Measurements from ENCODE around the gene DNER.

DNA sequence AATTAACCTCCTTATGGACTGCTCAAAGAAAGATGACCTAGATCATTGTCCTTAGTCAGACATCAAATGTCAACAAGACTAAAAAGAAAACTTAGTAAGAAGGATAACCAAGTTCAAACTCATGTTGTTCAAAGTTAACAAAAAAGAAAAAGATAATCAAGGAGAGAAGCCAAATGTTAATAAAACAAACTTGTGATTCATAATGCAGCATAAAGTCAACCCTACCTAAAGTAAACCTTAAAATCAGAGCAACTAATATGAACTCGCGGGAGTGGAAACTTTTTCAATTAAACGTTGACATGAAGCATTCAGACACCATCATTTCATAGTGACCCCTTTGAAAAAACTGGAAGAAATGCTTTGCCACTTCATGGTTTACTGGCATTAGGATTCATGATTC, 52.9 kb downstream of the DNER start:
- TF ChIP-seq, protein P1, sequence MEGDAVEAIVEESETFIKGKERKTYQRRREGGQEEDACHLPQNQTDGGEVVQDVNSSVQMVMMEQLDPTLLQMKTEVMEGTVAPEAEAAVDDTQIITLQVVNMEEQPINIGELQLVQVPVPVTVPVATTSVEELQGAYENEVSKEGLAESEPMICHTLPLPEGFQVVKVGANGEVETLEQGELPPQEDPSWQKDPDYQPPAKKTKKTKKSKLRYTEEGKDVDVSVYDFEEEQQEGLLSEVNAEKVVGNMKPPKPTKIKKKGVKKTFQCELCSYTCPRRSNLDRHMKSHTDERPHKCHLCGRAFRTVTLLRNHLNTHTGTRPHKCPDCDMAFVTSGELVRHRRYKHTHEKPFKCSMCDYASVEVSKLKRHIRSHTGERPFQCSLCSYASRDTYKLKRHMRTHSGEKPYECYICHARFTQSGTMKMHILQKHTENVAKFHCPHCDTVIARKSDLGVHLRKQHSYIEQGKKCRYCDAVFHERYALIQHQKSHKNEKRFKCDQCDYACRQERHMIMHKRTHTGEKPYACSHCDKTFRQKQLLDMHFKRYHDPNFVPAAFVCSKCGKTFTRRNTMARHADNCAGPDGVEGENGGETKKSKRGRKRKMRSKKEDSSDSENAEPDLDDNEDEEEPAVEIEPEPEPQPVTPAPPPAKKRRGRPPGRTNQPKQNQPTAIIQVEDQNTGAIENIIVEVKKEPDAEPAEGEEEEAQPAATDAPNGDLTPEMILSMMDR (conservative IDR thresholded peaks at IDR 0.05; ENCODE audit: low read depth, low read length): no peak
- TF ChIP-seq, protein P2, sequence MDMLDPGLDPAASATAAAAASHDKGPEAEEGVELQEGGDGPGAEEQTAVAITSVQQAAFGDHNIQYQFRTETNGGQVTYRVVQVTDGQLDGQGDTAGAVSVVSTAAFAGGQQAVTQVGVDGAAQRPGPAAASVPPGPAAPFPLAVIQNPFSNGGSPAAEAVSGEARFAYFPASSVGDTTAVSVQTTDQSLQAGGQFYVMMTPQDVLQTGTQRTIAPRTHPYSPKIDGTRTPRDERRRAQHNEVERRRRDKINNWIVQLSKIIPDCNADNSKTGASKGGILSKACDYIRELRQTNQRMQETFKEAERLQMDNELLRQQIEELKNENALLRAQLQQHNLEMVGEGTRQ (IDR thresholded peaks at IDR 0.05; ENCODE audit: low read depth, low read length): no peak
- TF ChIP-seq POLR2A (IDR thresholded peaks at IDR 0.05; ENCODE audit: low read depth, low read length): no peak
- TF ChIP-seq RAD21 (IDR thresholded peaks at IDR 0.05; ENCODE audit: low read length): no peak
- no peak for TF ChIP-seq MAZ (IDR thresholded peaks at IDR 0.05; ENCODE audit: borderline replicate concordance, low read depth, low read length)
- TF ChIP-seq CEBPB (IDR thresholded peaks at IDR 0.05; ENCODE audit: low read depth, low read length): no peak
- no peak for TF ChIP-seq FOS (IDR thresholded peaks at IDR 0.05; ENCODE audit: low read depth, low read length)
- TF ChIP-seq MXI1 (IDR thresholded peaks at IDR 0.05; ENCODE audit: borderline replicate concordance, low read depth, low read length): no peak

Measured in IMR-90 (cell line).